HepG2 (cell line): ENCODE data around the gene ZAR1L. TPM values are rescaled to one million over a fixed set of nuclear protein-coding genes. Genes with fewer than 3 reads are reported as not detected.

Experiments used
- DMAP1 ChIP-seq: IDR thresholded peaks from 2 replicates; pipeline ENCODE4 v1.6.1; 2016
- FOXO1 ChIP-seq: sonication (generic); formaldehyde crosslinking; IDR thresholded peaks from 2 replicates; pipeline ENCODE4 v1.4.0; 2020; ENCODE audit warnings: missing genetic modification reagents
- GABPA ChIP-seq, 2 experiments: IDR thresholded peaks; 2 replicates each; pipeline ENCODE4 v1.6.1; 2011 to 2016; ENCODE audit warnings: low read depth in 2 of 2, low read length in 1 of 2, missing biosample characterization in 1 of 2, missing genetic modification characterization in 1 of 2
- ISL2 ChIP-seq: sonication (generic); formaldehyde crosslinking; IDR thresholded peaks from 2 replicates; pipeline ENCODE4 v1.5.0; 2020; ENCODE audit warnings: missing genetic modification reagents
- MYNN ChIP-seq: sonication (generic); formaldehyde crosslinking; IDR thresholded peaks from 2 replicates; pipeline ENCODE4 v1.4.0; 2020; ENCODE audit warnings: mild to moderate bottlenecking, low read depth, missing genetic modification reagents
- NAIF1 ChIP-seq: sonication (generic); formaldehyde crosslinking; IDR thresholded peaks from 2 replicates; pipeline ENCODE4 v1.5.0; 2020; ENCODE audit warnings: mild to moderate bottlenecking, missing genetic modification reagents, borderline replicate concordance
- POLR2AphosphoS2 ChIP-seq: IDR thresholded peaks from 2 replicates; pipeline ENCODE4 v1.6.1; 2011; ENCODE audit warnings: low read depth, low read length, improper control_type of control experiment
- RARG ChIP-seq: sonication (generic); formaldehyde crosslinking; IDR thresholded peaks from 2 replicates; pipeline ENCODE4 v1.4.0; 2020; ENCODE audit warnings: low read depth, mild to moderate bottlenecking, missing genetic modification reagents
- RELA ChIP-seq: sonication (generic); formaldehyde crosslinking; IDR thresholded peaks from 2 replicates; pipeline ENCODE4 v1.4.0; 2020; ENCODE audit warnings: missing genetic modification reagents
- SAFB2 ChIP-seq: sonication (generic); formaldehyde crosslinking; IDR thresholded peaks from 2 replicates; pipeline ENCODE4 v1.5.1; 2020; ENCODE audit warnings: missing genetic modification reagents, low read depth, mild to moderate bottlenecking, borderline replicate concordance
- SAP130 ChIP-seq: IDR thresholded peaks from 2 replicates; pipeline ENCODE4 v1.6.1; 2016; ENCODE audit warnings: low read depth
- TBX2 ChIP-seq: sonication (generic); formaldehyde crosslinking; IDR thresholded peaks from 2 replicates; pipeline ENCODE4 v1.5.0; 2020; ENCODE audit warnings: missing genetic modification reagents, mild to moderate bottlenecking, borderline replicate concordance
- ZNF136 ChIP-seq: sonication (generic); formaldehyde crosslinking; IDR thresholded peaks from 2 replicates; pipeline ENCODE4 v1.8.1; 2022; ENCODE audit warnings: low read depth, mild to moderate bottlenecking, moderate library complexity, missing genetic modification reagents
- polyA plus RNA-seq, 8 experiments: library from polyadenylated mRNA; depleted of rRNA in 3 of 8; stranded (reverse) in 7 of 8; unstranded in 1 of 8; fragments of >200 nt; fragmentation: Illumina TruSeq in 4 of 8; extraction: Trizol in 4 of 8; gene quantifications; 2 replicates each; pipeline versions ENCODE4 v1.2.1 to v1.2.3, GENCODE V29; 2011 to 2016; ENCODE audit warnings: low read depth in 4 of 8, missing spikeins in 1 of 8, mixed read lengths in 1 of 8; ENCODE audit not compliant: insufficient read depth in 1 of 8
- total RNA-seq, 5 experiments: library from RNA; depleted of rRNA; stranded (reverse); fragments of >200 nt; fragmentation: Illumina TruSeq; extraction: Trizol; gene quantifications; 2 replicates each; pipeline ENCODE4 v1.2.3, GENCODE V29; 2016; ENCODE audit warnings: low read depth in 1 of 5
- TF ChIP-seq, protein P1 (sequence below), 2 experiments: sonication (generic) in 1 of 2; formaldehyde crosslinking in 1 of 2; IDR thresholded peaks; 2 replicates each; pipeline versions ENCODE4 v1.4.0 to v1.6.1; 2018 to 2020; ENCODE audit warnings: missing genetic modification reagents in 2 of 2, borderline replicate concordance in 1 of 2, low read depth in 1 of 2, mild to moderate bottlenecking in 1 of 2, missing biosample characterization in 1 of 2
- TF ChIP-seq, protein P2 (sequence below): sonication (generic); formaldehyde crosslinking; IDR thresholded peaks from 2 replicates; pipeline ENCODE4 v1.5.1; 2020; ENCODE audit warnings: missing genetic modification reagents, mild to moderate bottlenecking, borderline replicate concordance
- TF ChIP-seq, protein P3 (sequence below): sonication (generic); formaldehyde crosslinking; IDR thresholded peaks from 2 replicates; pipeline ENCODE4 v1.5.0; 2020; ENCODE audit warnings: missing genetic modification reagents
- TF ChIP-seq, protein P4 (sequence below): sonication (generic); formaldehyde crosslinking; IDR thresholded peaks from 2 replicates; pipeline ENCODE4 v1.5.1; 2020; ENCODE audit warnings: missing genetic modification reagents, mild to moderate bottlenecking, borderline replicate concordance
- TF ChIP-seq, protein P5 (sequence below): sonication (generic); formaldehyde crosslinking; IDR thresholded peaks from 2 replicates; pipeline ENCODE4 v1.8.0; 2022; ENCODE audit warnings: missing genetic modification reagents, mild to moderate bottlenecking, moderate library complexity, borderline replicate concordance

The ZAR1L gene
- total and polyA plus RNA-seq, 2 of the 13 experiments (the other 11 are each of a cell fraction or from before 2014, with no cell fraction given): 0.09 TPM; not detected in 1

DNA sequence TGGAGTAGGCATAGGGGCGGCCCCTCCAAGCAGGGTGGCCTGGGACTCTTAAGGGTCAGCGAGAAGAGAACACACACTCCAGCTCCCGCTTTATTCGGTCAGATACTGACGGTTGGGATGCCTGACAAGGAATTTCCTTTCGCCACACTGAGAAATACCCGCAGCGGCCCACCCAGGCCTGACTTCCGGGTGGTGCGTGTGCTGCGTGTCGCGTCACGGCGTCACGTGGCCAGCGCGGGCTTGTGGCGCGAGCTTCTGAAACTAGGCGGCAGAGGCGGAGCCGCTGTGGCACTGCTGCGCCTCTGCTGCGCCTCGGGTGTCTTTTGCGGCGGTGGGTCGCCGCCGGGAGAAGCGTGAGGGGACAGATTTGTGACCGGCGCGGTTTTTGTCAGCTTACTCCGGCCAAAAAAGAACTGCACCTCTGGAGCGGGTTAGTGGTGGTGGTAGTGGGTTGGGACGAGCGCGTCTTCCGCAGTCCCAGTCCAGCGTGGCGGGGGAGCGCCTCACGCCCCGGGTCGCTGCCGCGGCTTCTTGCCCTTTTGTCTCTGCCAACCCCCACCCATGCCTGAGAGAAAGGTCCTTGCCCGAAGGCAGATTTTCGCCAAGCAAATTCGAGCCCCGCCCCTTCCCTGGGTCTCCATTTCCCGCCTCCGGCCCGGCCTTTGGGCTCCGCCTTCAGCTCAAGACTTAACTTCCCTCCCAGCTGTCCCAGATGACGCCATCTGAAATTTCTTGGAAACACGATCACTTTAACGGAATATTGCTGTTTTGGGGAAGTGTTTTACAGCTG, at the start of gene ZAR1L, which contains the start of gene BRCA2 (continued):
- TF ChIP-seq, protein P1, sequence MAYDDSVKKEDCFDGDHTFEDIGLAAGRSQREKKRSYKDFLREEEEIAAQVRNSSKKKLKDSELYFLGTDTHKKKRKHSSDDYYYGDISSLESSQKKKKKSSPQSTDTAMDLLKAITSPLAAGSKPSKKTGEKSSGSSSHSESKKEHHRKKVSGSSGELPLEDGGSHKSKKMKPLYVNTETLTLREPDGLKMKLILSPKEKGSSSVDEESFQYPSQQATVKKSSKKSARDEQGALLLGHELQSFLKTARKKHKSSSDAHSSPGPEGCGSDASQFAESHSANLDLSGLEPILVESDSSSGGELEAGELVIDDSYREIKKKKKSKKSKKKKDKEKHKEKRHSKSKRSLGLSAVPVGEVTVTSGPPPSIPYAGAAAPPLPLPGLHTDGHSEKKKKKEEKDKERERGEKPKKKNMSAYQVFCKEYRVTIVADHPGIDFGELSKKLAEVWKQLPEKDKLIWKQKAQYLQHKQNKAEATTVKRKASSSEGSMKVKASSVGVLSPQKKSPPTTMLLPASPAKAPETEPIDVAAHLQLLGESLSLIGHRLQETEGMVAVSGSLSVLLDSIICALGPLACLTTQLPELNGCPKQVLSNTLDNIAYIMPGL (CRISPR knock-in tag; IDR thresholded peaks at IDR 0.05; ENCODE audit: borderline replicate concordance in 1 of 2, low read depth in 1 of 2): peak; percentile 31 to 84; a peak in 2 of 4 replicates
- TF ChIP-seq ZNF136 (CRISPR knock-in tag) (no peak), TBX2 (CRISPR knock-in tag) (peak; percentile 78), RELA (CRISPR knock-in tag) (no peak), NAIF1 (CRISPR knock-in tag) (no peak), SAFB2 (CRISPR knock-in tag) (no peak; the same call in 1 of the 2 replicates), DMAP1 (CRISPR knock-in tag) (peak; percentile 79; the same call in 1 of the 2 replicates), RARG (CRISPR knock-in tag) (no peak), GABPA (IDR thresholded peaks at IDR 0.05; ENCODE audit: low read depth, low read length) (peak; percentile 44), GABPA (CRISPR knock-in tag; IDR thresholded peaks at IDR 0.05; ENCODE audit: low read depth) (peak; percentile 80), FOXO1 (CRISPR knock-in tag) (peak; percentile 28; the same call in 1 of the 2 replicates), POLR2AphosphoS2 (no peak), MYNN (CRISPR knock-in tag) (peak; percentile 34; the same call in 1 of the 2 replicates), ISL2 (CRISPR knock-in tag) (no peak; the same call in 1 of the 2 replicates), SAP130 (CRISPR knock-in tag) (peak; percentile 100)
- TF ChIP-seq, protein P2, sequence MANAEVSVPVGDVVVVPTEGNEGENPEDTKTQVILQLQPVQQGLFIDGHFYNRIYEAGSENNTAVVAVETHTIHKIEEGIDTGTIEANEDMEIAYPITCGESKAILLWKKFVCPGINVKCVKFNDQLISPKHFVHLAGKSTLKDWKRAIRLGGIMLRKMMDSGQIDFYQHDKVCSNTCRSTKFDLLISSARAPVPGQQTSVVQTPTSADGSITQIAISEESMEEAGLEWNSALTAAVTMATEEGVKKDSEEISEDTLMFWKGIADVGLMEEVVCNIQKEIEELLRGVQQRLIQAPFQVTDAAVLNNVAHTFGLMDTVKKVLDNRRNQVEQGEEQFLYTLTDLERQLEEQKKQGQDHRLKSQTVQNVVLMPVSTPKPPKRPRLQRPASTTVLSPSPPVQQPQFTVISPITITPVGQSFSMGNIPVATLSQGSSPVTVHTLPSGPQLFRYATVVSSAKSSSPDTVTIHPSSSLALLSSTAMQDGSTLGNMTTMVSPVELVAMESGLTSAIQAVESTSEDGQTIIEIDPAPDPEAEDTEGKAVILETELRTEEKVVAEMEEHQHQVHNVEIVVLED (CRISPR knock-in tag): peak; percentile 100
- TF ChIP-seq, protein P3, sequence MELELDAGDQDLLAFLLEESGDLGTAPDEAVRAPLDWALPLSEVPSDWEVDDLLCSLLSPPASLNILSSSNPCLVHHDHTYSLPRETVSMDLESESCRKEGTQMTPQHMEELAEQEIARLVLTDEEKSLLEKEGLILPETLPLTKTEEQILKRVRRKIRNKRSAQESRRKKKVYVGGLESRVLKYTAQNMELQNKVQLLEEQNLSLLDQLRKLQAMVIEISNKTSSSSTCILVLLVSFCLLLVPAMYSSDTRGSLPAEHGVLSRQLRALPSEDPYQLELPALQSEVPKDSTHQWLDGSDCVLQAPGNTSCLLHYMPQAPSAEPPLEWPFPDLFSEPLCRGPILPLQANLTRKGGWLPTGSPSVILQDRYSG: no peak
- TF ChIP-seq, protein P4, sequence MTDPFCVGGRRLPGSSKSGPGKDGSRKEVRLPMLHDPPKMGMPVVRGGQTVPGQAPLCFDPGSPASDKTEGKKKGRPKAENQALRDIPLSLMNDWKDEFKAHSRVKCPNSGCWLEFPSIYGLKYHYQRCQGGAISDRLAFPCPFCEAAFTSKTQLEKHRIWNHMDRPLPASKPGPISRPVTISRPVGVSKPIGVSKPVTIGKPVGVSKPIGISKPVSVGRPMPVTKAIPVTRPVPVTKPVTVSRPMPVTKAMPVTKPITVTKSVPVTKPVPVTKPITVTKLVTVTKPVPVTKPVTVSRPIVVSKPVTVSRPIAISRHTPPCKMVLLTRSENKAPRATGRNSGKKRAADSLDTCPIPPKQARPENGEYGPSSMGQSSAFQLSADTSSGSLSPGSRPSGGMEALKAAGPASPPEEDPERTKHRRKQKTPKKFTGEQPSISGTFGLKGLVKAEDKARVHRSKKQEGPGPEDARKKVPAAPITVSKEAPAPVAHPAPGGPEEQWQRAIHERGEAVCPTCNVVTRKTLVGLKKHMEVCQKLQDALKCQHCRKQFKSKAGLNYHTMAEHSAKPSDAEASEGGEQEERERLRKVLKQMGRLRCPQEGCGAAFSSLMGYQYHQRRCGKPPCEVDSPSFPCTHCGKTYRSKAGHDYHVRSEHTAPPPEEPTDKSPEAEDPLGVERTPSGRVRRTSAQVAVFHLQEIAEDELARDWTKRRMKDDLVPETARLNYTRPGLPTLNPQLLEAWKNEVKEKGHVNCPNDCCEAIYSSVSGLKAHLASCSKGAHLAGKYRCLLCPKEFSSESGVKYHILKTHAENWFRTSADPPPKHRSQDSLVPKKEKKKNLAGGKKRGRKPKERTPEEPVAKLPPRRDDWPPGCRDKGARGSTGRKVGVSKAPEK (CRISPR knock-in tag): no peak
- TF ChIP-seq, protein P5, sequence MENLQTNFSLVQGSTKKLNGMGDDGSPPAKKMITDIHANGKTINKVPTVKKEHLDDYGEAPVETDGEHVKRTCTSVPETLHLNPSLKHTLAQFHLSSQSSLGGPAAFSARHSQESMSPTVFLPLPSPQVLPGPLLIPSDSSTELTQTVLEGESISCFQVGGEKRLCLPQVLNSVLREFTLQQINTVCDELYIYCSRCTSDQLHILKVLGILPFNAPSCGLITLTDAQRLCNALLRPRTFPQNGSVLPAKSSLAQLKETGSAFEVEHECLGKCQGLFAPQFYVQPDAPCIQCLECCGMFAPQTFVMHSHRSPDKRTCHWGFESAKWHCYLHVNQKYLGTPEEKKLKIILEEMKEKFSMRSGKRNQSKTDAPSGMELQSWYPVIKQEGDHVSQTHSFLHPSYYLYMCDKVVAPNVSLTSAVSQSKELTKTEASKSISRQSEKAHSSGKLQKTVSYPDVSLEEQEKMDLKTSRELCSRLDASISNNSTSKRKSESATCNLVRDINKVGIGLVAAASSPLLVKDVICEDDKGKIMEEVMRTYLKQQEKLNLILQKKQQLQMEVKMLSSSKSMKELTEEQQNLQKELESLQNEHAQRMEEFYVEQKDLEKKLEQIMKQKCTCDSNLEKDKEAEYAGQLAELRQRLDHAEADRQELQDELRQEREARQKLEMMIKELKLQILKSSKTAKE (CRISPR knock-in tag): no peak
